GM23248 (cell line): ENCODE results near the gene ANGPTL2. TPM values are rescaled to one million over a fixed set of nuclear protein-coding genes. Genes with fewer than 3 reads are reported as not detected.
A peak's percentile ranks its signal among the peaks of the same experiment; 100 is the strongest.

Experiments
- DNase-seq: peaks from one replicate; pipeline ENCODE4 v3.0.0-alpha.2; 2015
- H2AFZ ChIP-seq: fragments of 200-600 bp; sonication (generic); 2 replicates; pipeline ENCODE4 v1.6.1; 2016; ENCODE audit warnings: antibody characterized with exemption
- H3F3A ChIP-seq: fragments of 200-600 bp; sonication (generic); 2 replicates; pipeline ENCODE4 v1.6.1; 2016; ENCODE audit warnings: mild to moderate bottlenecking, antibody characterized with exemption, mixed run types; ENCODE audit not compliant: insufficient read depth
- H3K27ac ChIP-seq: fragments of 200-600 bp; sonication (generic); 2 replicates; pipeline ENCODE4 v1.5.1; 2016; ENCODE audit warnings: mild to moderate bottlenecking
- H3K27me3 ChIP-seq: fragments of 200-600 bp; sonication (generic); replicated peaks from 2 replicates; pipeline ENCODE4 v1.6.1; 2016; ENCODE audit warnings: mild to moderate bottlenecking; ENCODE audit not compliant: insufficient read depth
- H3K36me3 ChIP-seq: fragments of 200-600 bp; sonication (generic); 2 replicates; pipeline ENCODE4 v1.6.1; 2016; ENCODE audit warnings: low read depth, mild to moderate bottlenecking
- H3K4me1 ChIP-seq: fragments of 200-600 bp; sonication (generic); 2 replicates; pipeline ENCODE4 v1.6.1; 2016; ENCODE audit warnings: mild to moderate bottlenecking; ENCODE audit not compliant: insufficient read depth
- H3K4me2 ChIP-seq: fragments of 200-600 bp; sonication (generic); one replicate; pipeline ENCODE4 v1.6.1; 2016; ENCODE audit warnings: mild to moderate bottlenecking; ENCODE audit not compliant: unreplicated experiment
- H3K4me3 ChIP-seq: fragments of 200-600 bp; sonication (generic); 2 replicates; pipeline ENCODE4 v1.5.1; 2016; ENCODE audit warnings: mild to moderate bottlenecking
- H3K79me2 ChIP-seq: fragments of 200-600 bp; sonication (generic); 2 replicates; pipeline ENCODE4 v1.6.1; 2016; ENCODE audit warnings: mild to moderate bottlenecking; ENCODE audit not compliant: insufficient read depth
- H3K9ac ChIP-seq: fragments of 200-600 bp; sonication (generic); 2 replicates; pipeline ENCODE4 v1.6.1; 2016; ENCODE audit warnings: mild to moderate bottlenecking
- H3K9me2 ChIP-seq: fragments of 200-600 bp; sonication (generic); 2 replicates; pipeline ENCODE4 v1.6.1; 2016; ENCODE audit warnings: mixed run types, mild to moderate bottlenecking, moderate library complexity; ENCODE audit not compliant: insufficient read depth
- H3K9me3 ChIP-seq: fragments of 200-600 bp; sonication (generic); one replicate; pipeline ENCODE4 v1.6.1; 2017; ENCODE audit warnings: low read depth
- H4K20me1 ChIP-seq: fragments of 200-600 bp; sonication (generic); 2 replicates; pipeline ENCODE4 v1.6.0; 2016; ENCODE audit not compliant: insufficient read depth
- EZH2 ChIP-seq: fragments of 200-600 bp; sonication (generic); IDR thresholded peaks from 2 replicates; pipeline ENCODE4 v1.6.1; 2018; ENCODE audit warnings: antibody characterized with exemption, mild to moderate bottlenecking; ENCODE audit not compliant: insufficient read depth, poor library complexity, severe bottlenecking
- EZH2phosphoT487 ChIP-seq: fragments of 200-600 bp; sonication (generic); IDR thresholded peaks from 2 replicates; pipeline ENCODE4 v1.6.1; 2018; ENCODE audit warnings: antibody characterized with exemption, moderate library complexity, mild to moderate bottlenecking, low read depth; ENCODE audit not compliant: insufficient read depth
- WGBS, 2 experiments: methylation state at CpG; one replicate each; pipeline ENCODE4 v1.1.6; 2015 to 2017; ENCODE audit warnings: low lambda C conversion rate in 2 of 2, low coverage in 1 of 2; ENCODE audit errors: missing lambda C conversion rate in 2 of 2; 5-methylcytosine and 5-hydroxymethylcytosine counted together
- in situ Hi-C: fragments of 300-500 bp; cut with MboI; formaldehyde crosslinking; loops from 2 replicates; pipeline ENCODE4 v1.15.0; 2020
- polyA plus RNA-seq: library from polyadenylated mRNA; unstranded; fragments of >200 nt; fragmentation: Nextera tagmentation; extraction: Ambion mirVana; gene quantifications from 2 replicates; pipeline ENCODE4 v1.2.1, GENCODE V29; 2016
- total RNA-seq: library from RNA; depleted of rRNA; stranded (reverse); fragments of >200 nt; shearing (Covaris generic); gene quantifications from 2 replicates; pipeline ENCODE4 v1.2.3, GENCODE V29; 2014

ANGPTL2 gene
- total and polyA plus RNA-seq, 2 experiments from 2014 or later = 8.8 to 12.3 TPM

- Histone ChIP-seq H3K27me3 (no peaks in the 10 kb centered on the region), H3K36me3 (no peaks in the 10 kb centered on the region), H3K27ac (no peak overlapping the region), H2AFZ (no peak overlapping the region), H3K4me3 (no peak overlapping the region), H3K79me2 (no peaks in the 10 kb centered on the region), H3K9me2 (no peaks in the 10 kb centered on the region), H4K20me1 (no peaks in the 10 kb centered on the region), H3K9ac (no peak overlapping the region), H3K4me1 (peaks cover 22% of the 10 kb centered on the region), H3F3A (peaks cover 12% of the 10 kb centered on the region; the same call in 1 of the 2 replicates), H3K9me3 (no peaks in the 10 kb centered on the region), H3K4me2 (no peak overlapping the region)
- no peak for DNase-seq
- no peak for TF ChIP-seq EZH2phosphoT487
- TF ChIP-seq EZH2 = no peak
- 85 to 89% methylated on average over 5 of the region's 5 CpGs for WGBS, 2 experiments
- in situ Hi-C loops = no loop called here
These were observed 43.7 kb upstream of the ANGPTL2 start for GRCh38 chr9:127166111-127166510.

- H3K4me1 ChIP-seq = peaks cover 22% of the 10 kb centered on the region
- in situ Hi-C loops = no loop called here
- peaks cover 12% of the 10 kb centered on the region; the same call in 1 of the 2 replicates for H3F3A ChIP-seq
- TF ChIP-seq EZH2phosphoT487 (no peak), EZH2 (no peak)
- no peaks in the 10 kb centered on the region for H3K9me2 ChIP-seq
- no peak for DNase-seq
- no peak overlapping the region for H3K27ac ChIP-seq
- no peak overlapping the region for H2AFZ ChIP-seq
- no peaks in the 10 kb centered on the region for H3K9me3 ChIP-seq
- no peaks in the 10 kb centered on the region for H4K20me1 ChIP-seq
- no peak overlapping the region for H3K9ac ChIP-seq
- H3K4me2 ChIP-seq = no peak overlapping the region
- H3K4me3 ChIP-seq = no peak overlapping the region
- H3K27me3 ChIP-seq = no peaks in the 10 kb centered on the region
- no peaks in the 10 kb centered on the region for H3K36me3 ChIP-seq
- no peaks in the 10 kb centered on the region for H3K79me2 ChIP-seq
- WGBS, 2 experiments = 92 to 96% methylated on average over 4 of the region's 4 CpGs
These were observed 42.7 kb upstream of the ANGPTL2 start for GRCh38 chr9:127165116-127165515.

GRCh38 chr9:127163409-127163808 is 41.0 kb upstream of the ANGPTL2 start:
- H3F3A ChIP-seq = peaks cover 17% of the 10 kb centered on the region; the same call in 1 of the 2 replicates
- H3K9me2 ChIP-seq = no peaks in the 10 kb centered on the region
- H3K9ac ChIP-seq = peak overlapping the region; percentile 28; the same call in 1 of the 2 replicates
- no peak overlapping the region for H2AFZ ChIP-seq
- DNase-seq = peak; percentile 85
- H3K4me1 ChIP-seq = peaks cover 36% of the 10 kb centered on the region
- H4K20me1 ChIP-seq = no peaks in the 10 kb centered on the region
- H3K9me3 ChIP-seq = no peaks in the 10 kb centered on the region
- TF ChIP-seq EZH2phosphoT487 (no peak), EZH2 (no peak)
- no peaks in the 10 kb centered on the region for H3K36me3 ChIP-seq
- H3K79me2 ChIP-seq = no peaks in the 10 kb centered on the region
- WGBS, 2 experiments = 7 to 13% methylated on average over 2 of the region's 2 CpGs
- no peaks in the 10 kb centered on the region for H3K27me3 ChIP-seq
- peak overlapping the region; percentile 65 for H3K27ac ChIP-seq
- peak overlapping the region; percentile 19 for H3K4me2 ChIP-seq
- in situ Hi-C loops = no loop called here
- H3K4me3 ChIP-seq = no peak overlapping the region

GRCh38 chr9:127162864-127163365 is 40.5 kb upstream of the ANGPTL2 start:
- peak overlapping the region; percentile 28; the same call in 1 of the 2 replicates for H3K9ac ChIP-seq
- no peaks in the 10 kb centered on the region for H3K79me2 ChIP-seq
- WGBS, 2 experiments = 99% methylated on average over 4 of the region's 4 CpGs
- no peaks in the 10 kb centered on the region for H3K36me3 ChIP-seq
- no peak for DNase-seq
- peak overlapping the region; percentile 19 for H3K4me2 ChIP-seq
- peaks cover 17% of the 10 kb centered on the region; the same call in 1 of the 2 replicates for H3F3A ChIP-seq
- no peak overlapping the region for H2AFZ ChIP-seq
- TF ChIP-seq EZH2 = no peak
- no peak for TF ChIP-seq EZH2phosphoT487
- peaks cover 36% of the 10 kb centered on the region for H3K4me1 ChIP-seq
- no peaks in the 10 kb centered on the region for H3K27me3 ChIP-seq
- H3K27ac ChIP-seq = peak overlapping the region; percentile 65
- no peak overlapping the region for H3K4me3 ChIP-seq
- in situ Hi-C loops = no loop called here
- no peaks in the 10 kb centered on the region for H4K20me1 ChIP-seq
- no peaks in the 10 kb centered on the region for H3K9me2 ChIP-seq
- H3K9me3 ChIP-seq = no peaks in the 10 kb centered on the region
